Measurements from ENCODE around the gene CALD1.

CALD1 gene

GRCh38 chr7:134936893-134937510, 157.6 kb downstream of the CALD1 start:
- H3K4me1 ChIP-seq (ENCODE audit: control insufficient read depth, insufficient read depth, low read length): peaks cover 26% of the 10 kb centered on the region
- H3K9me3 ChIP-seq (ENCODE audit: control insufficient read depth in 2 of 2, low read length in 2 of 2): no peaks in the 10 kb centered on the region
- H3K36me3 ChIP-seq (ENCODE audit: control insufficient read depth in 2 of 2, insufficient read depth in 2 of 2, low read length in 2 of 2): peaks cover 36 to 48% of the 10 kb centered on the region in 2 donors
- H3K27ac ChIP-seq (ENCODE audit: low read length): peak overlapping the region; percentile 32
- H3K9ac ChIP-seq (ENCODE audit: low read length in 2 of 2): no peak overlapping the region
- H3K4me3 ChIP-seq (ENCODE audit: low read length in 2 of 2): no peak overlapping the region
- no peaks in the 10 kb centered on the region for H3K27me3 ChIP-seq (ENCODE audit: control insufficient read depth in 1 of 2, insufficient read depth in 2 of 2, low read length in 2 of 2)

DNA sequence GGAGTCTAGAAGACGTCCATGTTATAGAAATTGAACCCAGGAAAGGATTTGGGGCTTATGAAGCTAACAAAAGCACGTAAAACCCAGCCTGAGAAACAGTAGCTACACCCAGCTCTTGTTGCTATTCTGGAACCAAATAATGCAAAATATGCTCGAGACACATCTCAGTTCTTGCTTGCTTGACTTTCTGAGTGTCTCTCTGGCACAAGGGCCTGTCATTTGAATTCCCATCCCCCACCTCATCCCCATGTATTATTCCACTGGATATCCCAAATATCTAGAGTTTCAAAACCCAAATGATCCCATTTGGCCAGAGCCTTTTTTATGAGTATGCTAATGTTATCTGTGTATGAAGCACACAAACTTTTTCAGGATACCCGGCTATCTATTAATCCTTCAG, 158.7 kb downstream of the CALD1 start:
- Histone ChIP-seq H3K9ac (ENCODE audit: low read length in 2 of 2) (no peak overlapping the region), H3K36me3 (ENCODE audit: control insufficient read depth in 2 of 2, insufficient read depth in 2 of 2, low read length in 2 of 2) (peaks cover 34 to 48% of the 10 kb centered on the region in 2 donors), H3K27ac (ENCODE audit: low read length) (peak overlapping the region; percentile 47), H3K27me3 (ENCODE audit: control insufficient read depth in 1 of 2, insufficient read depth in 2 of 2, low read length in 2 of 2) (no peaks in the 10 kb centered on the region), H3K9me3 (ENCODE audit: control insufficient read depth in 2 of 2, low read length in 2 of 2) (no peaks in the 10 kb centered on the region), H3K4me3 (ENCODE audit: low read length in 2 of 2) (no peak overlapping the region), H3K4me1 (ENCODE audit: control insufficient read depth, insufficient read depth, low read length) (peaks cover 16% of the 10 kb centered on the region)

- peaks cover 16% of the 10 kb centered on the region for H3K4me1 ChIP-seq (ENCODE audit: control insufficient read depth, insufficient read depth, low read length)
- H3K36me3 ChIP-seq (ENCODE audit: control insufficient read depth in 2 of 2, insufficient read depth in 2 of 2, low read length in 2 of 2): peaks cover 31 to 45% of the 10 kb centered on the region in 2 donors
- H3K27ac ChIP-seq (ENCODE audit: low read length): peak overlapping the region; percentile 47
These were observed 159.7 kb downstream of the CALD1 start for GRCh38 chr7:134939136-134939535.

GRCh38 chr7:134940729-134941128, 161.3 kb downstream of the CALD1 start:
- Histone ChIP-seq H3K4me1 (ENCODE audit: control insufficient read depth, insufficient read depth, low read length) (peaks cover 10% of the 10 kb centered on the region), H3K9ac (ENCODE audit: low read length in 2 of 2) (peak overlapping the region in 1 of 2 donors; percentile 19), H3K4me3 (ENCODE audit: low read length in 2 of 2) (no peak overlapping the region), H3K27me3 (ENCODE audit: control insufficient read depth in 1 of 2, insufficient read depth in 2 of 2, low read length in 2 of 2) (no peaks in the 10 kb centered on the region), H3K27ac (ENCODE audit: low read length) (peak overlapping the region; percentile 53), H3K9me3 (ENCODE audit: control insufficient read depth in 2 of 2, low read length in 2 of 2) (no peaks in the 10 kb centered on the region), H3K36me3 (ENCODE audit: control insufficient read depth in 2 of 2, insufficient read depth in 2 of 2, low read length in 2 of 2) (peaks cover 29 to 47% of the 10 kb centered on the region in 2 donors)

More at GRCh38 chr7:134939136-134939535, 159.7 kb downstream of the CALD1 start:
- Histone ChIP-seq H3K27me3 (ENCODE audit: control insufficient read depth in 1 of 2, insufficient read depth in 2 of 2, low read length in 2 of 2) (no peaks in the 10 kb centered on the region), H3K9me3 (ENCODE audit: control insufficient read depth in 2 of 2, low read length in 2 of 2) (no peaks in the 10 kb centered on the region), H3K9ac (ENCODE audit: low read length in 2 of 2) (no peak overlapping the region), H3K4me3 (ENCODE audit: low read length in 2 of 2) (no peak overlapping the region)

DNA sequence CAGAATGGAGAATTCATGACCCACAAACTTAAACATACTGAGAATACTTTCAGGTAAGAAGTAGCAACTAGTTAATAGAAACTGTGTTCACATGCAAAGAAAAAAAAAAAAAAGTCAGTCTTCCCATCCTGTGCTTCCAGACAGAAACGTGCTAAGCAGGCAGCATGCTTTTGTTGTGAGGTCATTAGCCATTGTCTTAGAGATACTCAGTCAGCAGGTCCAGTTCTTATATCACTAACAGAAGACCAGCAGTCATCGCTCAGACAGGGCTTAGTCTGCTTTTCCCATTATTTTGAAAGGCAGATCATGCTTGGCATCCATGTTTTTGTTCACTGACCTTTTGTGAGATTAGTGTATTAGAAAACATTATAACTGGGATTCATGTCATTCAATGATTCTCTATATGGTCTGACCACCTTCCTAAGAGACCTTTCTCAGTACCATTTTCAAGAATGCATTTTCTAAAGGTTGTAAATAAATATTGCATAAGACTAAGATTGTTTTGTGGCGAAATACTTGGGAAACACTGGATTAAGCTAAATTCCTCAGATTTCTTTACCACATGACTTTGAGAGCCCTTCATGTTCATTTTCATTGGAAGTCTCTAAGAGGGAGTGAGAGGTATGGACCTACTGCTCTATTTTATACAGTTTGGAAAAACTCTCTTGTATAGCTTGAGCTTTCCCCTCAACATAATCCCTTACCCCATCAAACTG, 161.9 kb downstream of the CALD1 start:
- Histone ChIP-seq H3K27me3 (ENCODE audit: control insufficient read depth in 1 of 2, insufficient read depth in 2 of 2, low read length in 2 of 2) (no peaks in the 10 kb centered on the region), H3K4me1 (ENCODE audit: control insufficient read depth, insufficient read depth, low read length) (peaks cover 10% of the 10 kb centered on the region), H3K27ac (ENCODE audit: low read length) (peak overlapping the region; percentile 53), H3K4me3 (ENCODE audit: low read length in 2 of 2) (no peak overlapping the region), H3K9me3 (ENCODE audit: control insufficient read depth in 2 of 2, low read length in 2 of 2) (no peaks in the 10 kb centered on the region), H3K9ac (ENCODE audit: low read length in 2 of 2) (no peak overlapping the region), H3K36me3 (ENCODE audit: control insufficient read depth in 2 of 2, insufficient read depth in 2 of 2, low read length in 2 of 2) (peaks cover 30 to 42% of the 10 kb centered on the region in 2 donors)

DNA sequence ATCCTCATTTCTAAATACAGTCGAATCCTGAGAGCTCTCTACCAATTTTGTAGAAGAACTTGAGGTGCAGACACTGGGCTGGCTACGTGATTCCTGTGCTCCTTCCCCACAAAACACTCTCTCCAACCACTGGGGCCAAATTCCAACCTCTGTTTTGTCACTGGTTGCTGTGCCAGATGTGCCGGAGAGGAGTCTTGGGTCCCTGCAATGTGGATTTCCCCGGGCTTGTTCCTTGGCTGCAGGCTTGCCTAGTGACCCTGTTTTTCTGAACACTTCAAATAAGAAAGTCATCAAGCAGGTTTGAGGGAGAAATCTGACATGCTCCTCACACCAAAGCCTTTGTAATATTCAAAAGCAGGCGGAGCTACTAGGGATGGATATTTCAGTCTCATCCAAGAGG, 162.5 kb downstream of the CALD1 start:
- no peaks in the 10 kb centered on the region for H3K9me3 ChIP-seq (ENCODE audit: control insufficient read depth in 2 of 2, low read length in 2 of 2)
- peak overlapping the region; percentile 53 for H3K27ac ChIP-seq (ENCODE audit: low read length)
- no peak overlapping the region for H3K4me3 ChIP-seq (ENCODE audit: low read length in 2 of 2)
- H3K27me3 ChIP-seq (ENCODE audit: control insufficient read depth in 1 of 2, insufficient read depth in 2 of 2, low read length in 2 of 2): no peaks in the 10 kb centered on the region
- H3K36me3 ChIP-seq (ENCODE audit: control insufficient read depth in 2 of 2, insufficient read depth in 2 of 2, low read length in 2 of 2): peaks cover 33 to 45% of the 10 kb centered on the region in 2 donors
- peaks cover 10% of the 10 kb centered on the region for H3K4me1 ChIP-seq (ENCODE audit: control insufficient read depth, insufficient read depth, low read length)
- no peak overlapping the region for H3K9ac ChIP-seq (ENCODE audit: low read length in 2 of 2)

- Histone ChIP-seq H3K4me3 (ENCODE audit: low read length in 2 of 2) (no peak overlapping the region), H3K9ac (ENCODE audit: low read length in 2 of 2) (no peak overlapping the region), H3K27ac (ENCODE audit: low read length) (no peak overlapping the region), H3K27me3 (ENCODE audit: control insufficient read depth in 1 of 2, insufficient read depth in 2 of 2, low read length in 2 of 2) (no peaks in the 10 kb centered on the region), H3K36me3 (ENCODE audit: control insufficient read depth in 2 of 2, insufficient read depth in 2 of 2, low read length in 2 of 2) (peaks cover 40 to 50% of the 10 kb centered on the region in 2 donors), H3K4me1 (ENCODE audit: control insufficient read depth, insufficient read depth, low read length) (peaks cover 10% of the 10 kb centered on the region), H3K9me3 (ENCODE audit: control insufficient read depth in 2 of 2, low read length in 2 of 2) (no peaks in the 10 kb centered on the region)
These were observed 163.4 kb downstream of the CALD1 start for GRCh38 chr7:134942690-134943466.

GRCh38 chr7:134943785-134944400, 164.5 kb downstream of the CALD1 start:
- no peak overlapping the region for H3K9ac ChIP-seq (ENCODE audit: low read length in 2 of 2)
- no peak overlapping the region for H3K27ac ChIP-seq (ENCODE audit: low read length)
- no peak overlapping the region for H3K4me3 ChIP-seq (ENCODE audit: low read length in 2 of 2)
- peaks cover 40 to 51% of the 10 kb centered on the region in 2 donors for H3K36me3 ChIP-seq (ENCODE audit: control insufficient read depth in 2 of 2, insufficient read depth in 2 of 2, low read length in 2 of 2)
- no peaks in the 10 kb centered on the region for H3K27me3 ChIP-seq (ENCODE audit: control insufficient read depth in 1 of 2, insufficient read depth in 2 of 2, low read length in 2 of 2)
- peaks cover 10% of the 10 kb centered on the region for H3K4me1 ChIP-seq (ENCODE audit: control insufficient read depth, insufficient read depth, low read length)
- H3K9me3 ChIP-seq (ENCODE audit: control insufficient read depth in 2 of 2, low read length in 2 of 2): no peaks in the 10 kb centered on the region

DNA sequence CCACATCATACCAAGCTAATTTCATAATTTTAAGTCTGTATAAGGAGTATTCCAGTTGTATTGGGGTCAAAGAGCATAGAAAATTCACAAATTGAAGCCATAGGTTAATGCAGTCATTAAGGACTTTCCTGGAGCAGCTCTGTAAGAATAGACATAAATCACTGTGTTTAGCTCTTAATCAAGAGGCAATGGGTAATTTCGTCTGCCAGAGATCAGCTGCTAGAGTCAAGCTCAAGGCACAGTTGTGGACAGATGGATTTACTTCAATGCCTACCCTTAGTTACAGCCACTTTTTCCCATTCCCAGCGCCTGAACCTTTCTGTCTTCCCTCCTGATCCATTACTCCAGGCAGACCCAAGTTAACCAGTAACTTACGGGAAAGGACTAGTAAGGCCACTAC, 166.3 kb downstream of the CALD1 start:
- Histone ChIP-seq H3K4me3 (ENCODE audit: low read length in 2 of 2) (no peak overlapping the region), H3K36me3 (ENCODE audit: control insufficient read depth in 2 of 2, insufficient read depth in 2 of 2, low read length in 2 of 2) (peaks cover 54 to 62% of the 10 kb centered on the region in 2 donors), H3K27ac (ENCODE audit: low read length) (peak overlapping the region; percentile 12), H3K27me3 (ENCODE audit: control insufficient read depth in 1 of 2, insufficient read depth in 2 of 2, low read length in 2 of 2) (no peaks in the 10 kb centered on the region), H3K9ac (ENCODE audit: low read length in 2 of 2) (no peak overlapping the region), H3K4me1 (ENCODE audit: control insufficient read depth, insufficient read depth, low read length) (peaks cover 9% of the 10 kb centered on the region), H3K9me3 (ENCODE audit: control insufficient read depth in 2 of 2, low read length in 2 of 2) (no peaks in the 10 kb centered on the region)

DNA sequence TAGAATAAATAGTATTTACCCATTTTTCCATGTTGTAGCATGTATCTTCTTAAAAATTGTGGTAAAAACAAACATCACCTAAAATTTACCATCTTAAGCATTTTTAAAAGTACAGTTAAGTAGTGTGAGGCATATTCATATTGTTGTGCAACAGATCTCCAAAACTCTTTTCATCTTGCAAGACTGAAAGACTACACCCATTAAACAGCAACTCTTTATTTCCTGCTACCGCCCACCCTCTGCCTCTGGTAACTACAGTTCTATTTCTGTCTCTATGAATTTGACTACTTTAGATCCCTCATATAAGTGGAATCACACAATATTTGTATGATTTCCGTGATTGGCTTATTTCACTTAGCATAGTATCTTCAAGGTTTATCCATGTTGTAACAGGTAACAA, 166.8 kb downstream of the CALD1 start:
- H3K27ac ChIP-seq (ENCODE audit: low read length): no peak overlapping the region
- no peak overlapping the region for H3K4me3 ChIP-seq (ENCODE audit: low read length in 2 of 2)
- H3K9me3 ChIP-seq (ENCODE audit: control insufficient read depth in 2 of 2, low read length in 2 of 2): no peaks in the 10 kb centered on the region
- H3K36me3 ChIP-seq (ENCODE audit: control insufficient read depth in 2 of 2, insufficient read depth in 2 of 2, low read length in 2 of 2): peaks cover 58 to 63% of the 10 kb centered on the region in 2 donors
- no peaks in the 10 kb centered on the region for H3K27me3 ChIP-seq (ENCODE audit: control insufficient read depth in 1 of 2, insufficient read depth in 2 of 2, low read length in 2 of 2)
- H3K4me1 ChIP-seq (ENCODE audit: control insufficient read depth, insufficient read depth, low read length): peaks cover 5% of the 10 kb centered on the region
- H3K9ac ChIP-seq (ENCODE audit: low read length in 2 of 2): no peak overlapping the region

Measured in stomach smooth muscle (tissue), 2 donors.